ENCODE results near the gene ORC2.

GRCh38 chr2:201004370-201004769 is 40.9 kb upstream of the ORC2 start:
- TF ChIP-seq EZH2 (IDR thresholded peaks at IDR 0.05; ENCODE audit: low read depth) = no peak
- TF ChIP-seq, protein P1, sequence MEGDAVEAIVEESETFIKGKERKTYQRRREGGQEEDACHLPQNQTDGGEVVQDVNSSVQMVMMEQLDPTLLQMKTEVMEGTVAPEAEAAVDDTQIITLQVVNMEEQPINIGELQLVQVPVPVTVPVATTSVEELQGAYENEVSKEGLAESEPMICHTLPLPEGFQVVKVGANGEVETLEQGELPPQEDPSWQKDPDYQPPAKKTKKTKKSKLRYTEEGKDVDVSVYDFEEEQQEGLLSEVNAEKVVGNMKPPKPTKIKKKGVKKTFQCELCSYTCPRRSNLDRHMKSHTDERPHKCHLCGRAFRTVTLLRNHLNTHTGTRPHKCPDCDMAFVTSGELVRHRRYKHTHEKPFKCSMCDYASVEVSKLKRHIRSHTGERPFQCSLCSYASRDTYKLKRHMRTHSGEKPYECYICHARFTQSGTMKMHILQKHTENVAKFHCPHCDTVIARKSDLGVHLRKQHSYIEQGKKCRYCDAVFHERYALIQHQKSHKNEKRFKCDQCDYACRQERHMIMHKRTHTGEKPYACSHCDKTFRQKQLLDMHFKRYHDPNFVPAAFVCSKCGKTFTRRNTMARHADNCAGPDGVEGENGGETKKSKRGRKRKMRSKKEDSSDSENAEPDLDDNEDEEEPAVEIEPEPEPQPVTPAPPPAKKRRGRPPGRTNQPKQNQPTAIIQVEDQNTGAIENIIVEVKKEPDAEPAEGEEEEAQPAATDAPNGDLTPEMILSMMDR (conservative IDR thresholded peaks at IDR 0.05) = no peak
